Frontal cortex (tissue), 4 donors: ENCODE results near the gene CBX2. TPM values are rescaled to one million over a fixed set of nuclear protein-coding genes. Genes with fewer than 3 reads are reported as not detected.

ENCODE experiments used
- DNase-seq, 2 donors: peaks; one replicate each; pipeline ENCODE4 v3.0.0; 2012; ENCODE audit warnings: low spot score in 2 of 2
- FAIRE-seq: peaks from 2 replicates; lab custom pipeline; 2012; peaks lifted over from hg19 to GRCh38; lab: Jason Lieb, UNC
- total RNA-seq: library from RNA; depleted of rRNA; stranded (reverse); fragments of >200 nt; gene quantifications from one replicate; pipeline ENCODE4 v1.2.3, GENCODE V29; 2014
- donor health status: control.
- donor health status: control.
- donor health status: control.

The CBX2 gene
- total RNA-seq, 1 donor from 2014 or later: 6.1 TPM

GRCh38 chr17:79819534-79820276, 41.8 kb downstream of the CBX2 start:
- FAIRE-seq (no peak), DNase-seq (no peak)

GRCh38 chr17:79820959-79821330, 43.0 kb downstream of the CBX2 start:
- FAIRE-seq (no peak), DNase-seq (no peak)

- DNase-seq (no peak), FAIRE-seq (no peak)
Measured at GRCh38 chr17:79821331-79822095, 43.6 kb downstream of the CBX2 start.

- FAIRE-seq (no peak), DNase-seq (no peak)
Measured at GRCh38 chr17:79822583-79823124, 44.7 kb downstream of the CBX2 start.

GRCh38 chr17:79824234-79824633, 46.3 kb downstream of the CBX2 start:
- FAIRE-seq (no peak), DNase-seq (no peak)

GRCh38 chr17:79824893-79825579, 47.1 kb downstream of the CBX2 start:
- FAIRE-seq (no peak), DNase-seq (no peak)

- DNase-seq (no peak), FAIRE-seq (no peak)
Measured at GRCh38 chr17:79825580-79825921, 47.6 kb downstream of the CBX2 start.

GRCh38 chr17:79826204-79826680, 48.3 kb downstream of the CBX2 start:
- FAIRE-seq: no peak
- no peak for DNase-seq

GRCh38 chr17:79826841-79827578, 49.1 kb downstream of the CBX2 start:
- FAIRE-seq (no peak), DNase-seq (no peak)

- FAIRE-seq (no peak), DNase-seq (no peak)
Measured at GRCh38 chr17:79829004-79829403, 51.1 kb downstream of the CBX2 start.

- no peak for FAIRE-seq
- no peak for DNase-seq
Measured at GRCh38 chr17:79829457-79829856, 51.5 kb downstream of the CBX2 start.

GRCh38 chr17:79830303-79830702, 52.4 kb downstream of the CBX2 start:
- DNase-seq (no peak), FAIRE-seq (no peak)

- no peak for FAIRE-seq
- DNase-seq: no peak
Measured at GRCh38 chr17:79830763-79831264, 52.9 kb downstream of the CBX2 start.

GRCh38 chr17:79831265-79832217, 53.6 kb downstream of the CBX2 start:
- DNase-seq (peak; percentile 83 to 91), FAIRE-seq (no peak)

- DNase-seq (peak in 1 of 2 donors; percentile 56), FAIRE-seq (no peak)
Measured at GRCh38 chr17:79832218-79833109, 54.5 kb downstream of the CBX2 start.

- DNase-seq (no peak), FAIRE-seq (no peak)
Measured at GRCh38 chr17:79833110-79833450, 55.1 kb downstream of the CBX2 start.

- DNase-seq (no peak), FAIRE-seq (no peak)
Measured at GRCh38 chr17:79833744-79834564, 56.0 kb downstream of the CBX2 start.
